Stimulated activated CD4-positive, alpha-beta T cell treated with anti-CD3 and anti-CD28 coated beads, TNF-alpha, amount 100 ng/mL, for 4 hours (primary cell): ENCODE results near the gene INAVA.

Source experiments
- DNase-seq, 3 experiments: peaks; one replicate each; pipeline ENCODE4 v3.0.0-alpha.2; 2020; ENCODE audit warnings: low read depth in 3 of 3

INAVA gene, protein sequence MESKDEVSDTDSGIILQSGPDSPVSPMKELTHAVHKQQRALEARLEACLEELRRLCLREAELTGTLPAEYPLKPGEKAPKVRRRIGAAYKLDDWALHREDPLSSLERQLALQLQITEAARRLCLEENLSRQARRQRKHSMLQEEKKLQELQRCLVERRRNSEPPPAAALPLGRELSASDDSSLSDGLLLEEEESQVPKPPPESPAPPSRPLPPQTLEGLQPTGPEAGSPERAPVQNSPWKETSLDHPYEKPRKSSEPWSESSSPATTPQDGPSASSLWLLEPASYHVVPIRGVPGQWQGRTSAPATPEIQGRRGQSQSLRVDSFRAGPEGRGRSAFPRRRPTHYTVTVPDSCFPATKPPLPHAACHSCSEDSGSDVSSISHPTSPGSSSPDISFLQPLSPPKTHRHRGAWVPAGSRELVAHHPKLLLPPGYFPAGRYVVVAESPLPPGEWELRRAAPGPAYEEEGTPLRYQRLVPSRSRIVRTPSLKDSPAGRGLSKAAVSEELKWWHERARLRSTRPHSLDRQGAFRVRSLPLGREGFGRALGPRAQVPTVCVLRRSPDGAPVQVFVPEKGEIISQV

DNA sequence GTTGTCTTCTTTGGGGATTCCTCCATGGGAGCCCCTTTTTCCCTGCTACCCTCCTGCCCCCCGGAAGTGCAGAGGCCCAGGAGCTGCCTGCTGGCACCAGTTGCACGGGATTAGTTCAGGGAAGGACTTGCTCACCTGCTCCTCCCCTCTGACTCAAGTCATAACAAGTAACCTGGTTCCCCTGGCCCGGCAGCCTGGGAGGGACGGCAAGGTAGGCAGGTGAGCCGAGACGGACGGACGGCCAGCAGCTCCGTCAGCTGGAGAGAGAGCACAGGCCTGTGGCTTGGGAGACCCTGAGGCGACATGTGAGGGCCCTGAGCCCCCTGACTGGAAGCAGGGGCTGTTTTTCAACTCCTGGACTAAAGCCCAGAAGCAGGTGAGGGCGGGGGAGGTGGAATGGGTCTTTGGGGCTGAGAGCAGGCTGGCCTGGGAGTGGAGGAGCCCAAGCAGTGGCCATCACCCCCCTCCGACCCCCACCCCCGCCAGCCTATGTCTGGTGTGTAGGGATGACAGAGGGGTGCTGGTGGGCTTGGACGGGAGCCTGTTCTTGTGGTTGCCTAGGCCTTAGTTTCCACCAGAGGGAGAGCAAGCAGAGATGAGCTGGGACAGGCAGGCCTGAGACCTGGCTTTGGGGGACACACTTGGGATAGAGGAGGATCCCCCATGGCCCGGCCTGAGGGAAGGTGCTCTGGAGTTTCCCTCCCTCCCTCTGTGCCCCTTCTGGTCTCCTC lies at the start of gene INAVA:
INAVA (plus strand) TSS at position 189 of the 731 bp plus-strand sequence. CDS start 3,501 bp downstream, outside the sequence.
- DNase-seq: no peak

DNA sequence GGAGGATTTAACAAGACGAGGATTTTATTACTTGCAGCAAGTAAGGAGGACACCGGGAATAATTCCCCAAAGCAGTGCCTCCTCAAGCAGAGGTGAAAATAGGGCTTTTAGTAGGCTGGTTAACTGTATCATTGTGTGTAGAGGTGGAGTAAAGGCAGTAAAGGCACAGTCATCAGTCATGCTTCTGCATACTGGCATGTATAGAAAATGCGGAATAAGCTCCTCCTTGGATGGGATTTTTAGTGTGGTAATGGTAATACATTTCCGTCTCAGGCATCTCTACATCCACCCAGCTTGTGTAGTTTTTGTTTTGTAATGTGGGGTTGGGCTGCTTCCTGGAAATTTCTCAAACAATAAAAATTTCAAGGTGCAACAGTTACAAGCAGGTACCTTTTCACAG lies 49.3 kb upstream of the INAVA start:
- no peak for DNase-seq

DNA sequence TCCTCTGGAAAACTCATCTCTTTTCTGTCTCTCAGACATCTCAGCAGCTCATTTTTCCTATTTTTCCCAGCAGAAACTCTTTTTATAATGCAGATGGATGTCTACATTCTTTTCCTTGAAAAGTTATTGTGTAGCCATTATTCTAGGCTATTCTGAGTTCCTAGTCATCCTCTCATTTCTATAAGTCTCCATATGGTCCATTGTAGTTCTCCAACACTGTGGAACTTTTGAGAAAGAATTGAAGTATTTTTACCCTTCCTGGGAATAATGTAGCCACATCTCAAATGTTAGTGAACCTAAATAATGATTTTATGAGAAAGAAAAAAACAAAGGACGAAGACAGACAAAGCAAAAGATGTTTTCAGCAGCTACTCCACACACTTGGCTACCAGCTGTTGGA lies 48.3 kb upstream of the INAVA start:
- DNase-seq: no peak

DNA sequence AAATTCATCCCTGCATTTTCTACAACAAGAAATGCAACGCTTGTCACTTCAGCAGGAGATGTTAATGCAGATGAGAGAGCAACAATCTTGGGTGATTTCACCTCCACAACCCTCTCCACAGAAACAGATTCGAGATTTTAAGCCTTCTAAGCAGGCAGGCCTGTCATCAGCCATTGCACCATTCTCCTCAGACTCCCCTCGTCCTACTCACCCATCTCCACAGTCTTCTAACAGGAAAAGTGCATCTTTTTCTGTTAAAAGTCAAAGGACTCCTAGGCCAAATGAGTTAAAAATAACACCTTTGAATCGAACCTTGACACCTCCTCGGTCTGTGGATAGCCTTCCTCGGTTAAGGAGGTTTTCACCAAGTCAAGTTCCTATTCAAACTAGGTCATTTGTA lies 45.3 kb upstream of the INAVA start:
- DNase-seq: no peak

DNA sequence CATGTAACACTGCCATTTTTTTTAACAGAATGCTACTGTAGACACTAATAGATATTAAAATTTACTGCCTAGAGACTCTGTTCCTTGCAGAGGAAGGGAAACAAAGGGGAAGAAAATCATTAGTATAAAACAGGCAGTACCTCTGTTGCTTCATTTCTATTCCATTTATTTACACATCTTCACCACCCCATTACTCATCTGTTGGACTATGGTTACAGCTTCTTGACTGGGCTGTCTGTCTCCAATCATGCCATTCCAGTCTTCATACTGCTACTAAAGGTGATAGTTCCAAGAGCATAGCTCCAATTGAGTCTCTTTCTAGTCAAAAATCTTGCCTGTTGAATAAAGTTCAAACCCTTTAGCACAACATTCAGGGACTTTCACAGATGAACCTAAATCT lies 44.1 kb upstream of the INAVA start:
- DNase-seq: no peak

DNA sequence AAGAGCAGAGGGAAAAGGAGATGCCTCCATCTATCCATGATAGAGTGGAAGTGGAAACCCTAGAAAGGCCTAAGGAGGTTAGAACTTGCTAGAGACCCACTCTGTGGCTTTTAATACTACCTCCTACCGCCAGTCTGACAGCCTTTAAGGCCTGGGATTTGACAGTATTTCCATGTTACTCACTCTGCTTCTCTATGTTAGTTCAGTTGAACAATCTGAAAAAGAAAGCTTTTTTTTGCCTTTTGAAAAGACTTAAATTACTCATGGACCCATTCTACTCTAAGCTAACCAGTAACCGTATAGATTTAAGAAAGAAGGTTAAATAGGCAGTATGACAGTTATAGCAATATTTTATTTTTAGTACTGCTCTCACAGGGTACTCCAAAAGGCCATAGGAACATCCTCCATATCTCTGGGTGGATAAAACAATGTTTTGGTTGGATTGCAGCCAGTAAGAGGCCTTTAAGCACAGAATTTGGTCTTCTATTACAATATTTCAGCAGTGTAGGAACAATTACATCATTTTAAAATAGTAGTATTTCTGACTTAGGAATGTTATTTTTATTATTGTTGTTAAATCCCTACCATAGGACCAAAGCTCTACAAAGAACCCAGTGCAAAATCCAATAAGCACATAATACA lies 37.9 kb upstream of the INAVA start:
- DNase-seq: no peak

DNA sequence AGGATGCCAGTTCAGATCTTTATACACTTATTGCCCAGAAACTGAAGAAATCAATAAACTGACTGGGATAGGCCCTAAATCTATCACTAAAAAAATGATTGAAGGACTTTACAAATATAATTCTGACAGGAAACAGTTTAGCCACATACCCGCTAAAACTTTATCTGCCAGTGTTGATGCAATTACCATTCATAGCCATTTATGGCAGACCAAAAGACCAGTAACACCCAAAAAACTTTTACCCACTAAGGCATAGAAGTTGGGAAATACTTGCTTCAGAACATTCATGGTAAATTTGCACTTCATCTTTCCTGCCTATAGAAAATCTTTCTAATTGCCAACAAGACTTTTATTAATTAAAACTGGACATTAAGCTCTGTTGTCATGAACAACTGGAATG lies 36.9 kb upstream of the INAVA start:
- no peak for DNase-seq

DNA sequence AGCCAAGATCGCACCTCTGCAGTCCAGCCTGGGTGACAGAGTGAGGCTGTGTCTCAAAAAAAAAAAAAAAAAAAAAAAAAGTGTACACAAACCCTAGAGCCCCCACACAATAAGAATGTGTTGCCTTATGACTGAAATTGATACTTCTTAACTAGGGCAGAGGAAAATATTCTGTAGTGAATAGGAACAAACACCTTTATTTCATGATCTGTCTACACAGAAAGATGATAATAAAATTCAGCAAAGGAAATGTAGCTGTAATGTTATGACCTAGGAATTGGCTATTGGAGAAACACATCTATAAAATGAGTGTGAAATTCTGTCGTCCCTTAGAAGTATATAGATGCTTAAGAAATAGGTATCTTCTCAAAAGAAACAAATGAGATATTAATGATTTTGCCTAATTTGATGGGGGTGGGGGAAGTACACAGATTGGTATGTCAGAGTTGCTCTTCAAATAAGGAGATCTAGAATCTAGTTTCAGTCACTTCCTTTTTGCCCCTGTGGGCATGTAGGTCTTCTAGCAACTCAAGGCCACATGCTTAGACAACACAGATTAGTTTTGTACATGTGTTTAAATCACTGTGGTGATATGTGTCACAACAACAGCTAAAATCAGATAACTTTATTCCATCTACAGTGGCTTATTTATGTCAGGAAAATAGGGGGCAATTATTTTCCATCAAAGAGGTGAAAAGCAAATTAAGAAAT lies 32.6 kb upstream of the INAVA start:
- DNase-seq: no peak

DNA sequence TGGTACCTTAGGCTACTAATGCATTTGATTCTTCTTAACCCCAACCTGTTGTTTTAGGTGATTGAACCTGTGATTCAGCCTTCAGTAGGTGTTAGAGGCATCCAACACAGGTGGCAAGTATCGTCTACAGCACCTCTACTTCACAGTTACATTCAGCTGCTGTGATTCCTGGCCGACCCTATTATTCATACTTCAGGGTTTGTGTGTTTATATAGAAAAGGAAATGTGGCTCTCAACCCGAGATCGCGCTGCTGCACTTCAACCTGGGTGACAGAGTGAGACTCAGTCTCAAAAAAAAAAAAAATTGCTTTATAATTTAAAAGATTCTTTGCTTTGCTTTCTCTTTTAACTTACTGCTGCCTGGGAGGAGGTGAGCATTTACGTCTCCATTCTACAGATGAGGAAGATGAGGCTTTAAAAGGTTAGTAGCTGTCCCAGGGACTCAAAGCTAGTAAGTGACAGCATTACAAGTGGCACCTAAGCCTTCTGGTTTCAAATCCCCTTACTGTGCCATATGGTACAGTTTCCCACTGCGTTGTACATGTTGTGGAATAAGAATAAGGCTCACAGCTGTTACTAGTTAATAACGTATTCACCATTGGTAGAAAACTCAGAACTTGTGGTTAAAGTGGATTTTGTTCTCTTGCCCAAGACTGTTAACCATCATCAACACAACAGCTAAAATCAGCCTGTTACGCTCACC lies 31.8 kb upstream of the INAVA start:
- DNase-seq: no peak

DNA sequence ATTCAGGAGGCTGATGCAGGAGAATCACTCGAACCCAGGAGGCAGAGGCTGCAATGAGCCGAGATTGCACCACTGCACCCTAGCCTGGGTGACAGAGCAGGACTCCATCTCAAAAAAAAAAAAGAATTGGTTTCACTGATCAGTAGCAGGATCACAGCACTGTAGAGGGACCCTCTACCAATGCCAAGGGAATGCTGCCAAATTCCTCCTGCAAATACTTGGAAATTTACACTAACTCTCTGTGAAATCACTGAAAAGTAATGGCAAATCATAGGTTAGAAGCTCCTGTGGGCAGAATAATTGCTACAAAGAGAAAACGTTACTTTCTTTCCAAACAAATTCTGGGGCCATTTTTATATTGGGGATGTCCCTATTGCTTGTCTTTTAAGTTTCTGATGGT lies 28.6 kb upstream of the INAVA start:
- no peak for DNase-seq

DNA sequence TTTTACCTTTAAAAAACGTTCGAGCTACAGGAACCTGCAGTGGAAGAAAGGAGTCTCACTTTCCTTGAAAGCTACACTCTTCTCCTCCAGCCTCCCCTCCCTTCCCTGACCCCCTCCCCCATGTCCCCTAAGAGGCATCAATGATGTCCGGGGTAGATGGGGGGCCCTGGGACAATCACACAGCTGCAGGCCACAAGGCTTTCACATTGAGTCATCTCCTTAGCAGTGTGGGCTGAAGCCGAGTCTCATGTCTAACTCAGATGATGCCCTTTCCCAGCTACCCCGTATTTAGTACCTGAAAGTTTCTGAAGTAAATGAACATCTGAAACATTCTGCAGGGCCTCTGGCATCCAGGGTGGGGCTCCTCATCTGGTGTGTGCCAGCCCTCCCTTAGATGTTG lies 28.2 kb upstream of the INAVA start:
- DNase-seq: no peak

DNA sequence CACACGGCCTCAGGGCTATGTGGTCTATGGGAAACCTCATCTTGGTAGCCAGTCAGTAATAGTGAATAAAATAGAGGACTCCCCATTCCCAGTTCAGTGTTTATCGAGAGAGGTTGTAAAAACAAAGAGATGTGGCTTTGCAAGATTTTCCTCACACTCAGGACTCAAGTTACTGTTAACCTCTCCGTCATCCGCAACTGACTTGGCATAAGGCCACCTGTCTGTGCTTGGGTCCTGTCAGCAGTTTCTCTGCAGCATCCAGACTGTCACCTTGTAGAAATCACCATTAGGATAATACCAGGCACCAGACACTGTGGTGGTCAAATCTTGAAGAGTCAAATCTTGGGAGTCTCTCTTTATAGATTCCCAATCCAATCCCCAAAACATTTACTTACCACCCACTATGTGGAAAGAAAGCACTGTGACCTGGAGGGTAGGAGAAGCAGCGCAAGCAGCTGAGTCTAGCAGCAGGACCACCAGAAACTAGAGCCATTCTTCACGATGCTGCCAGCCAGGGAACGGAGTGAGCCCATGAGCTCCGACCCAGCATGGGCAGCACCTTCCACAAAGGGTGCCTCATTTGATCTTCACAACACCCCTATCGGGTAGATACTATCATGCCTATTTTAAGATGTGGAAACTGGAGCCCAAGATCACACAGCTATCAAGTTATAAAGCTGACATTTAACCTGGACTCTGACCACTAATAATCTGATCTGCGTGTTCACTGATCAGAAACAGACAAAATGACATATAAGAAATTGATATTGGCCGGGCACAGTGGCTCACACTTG lies 27.5 kb upstream of the INAVA start:
- DNase-seq: no peak

DNA sequence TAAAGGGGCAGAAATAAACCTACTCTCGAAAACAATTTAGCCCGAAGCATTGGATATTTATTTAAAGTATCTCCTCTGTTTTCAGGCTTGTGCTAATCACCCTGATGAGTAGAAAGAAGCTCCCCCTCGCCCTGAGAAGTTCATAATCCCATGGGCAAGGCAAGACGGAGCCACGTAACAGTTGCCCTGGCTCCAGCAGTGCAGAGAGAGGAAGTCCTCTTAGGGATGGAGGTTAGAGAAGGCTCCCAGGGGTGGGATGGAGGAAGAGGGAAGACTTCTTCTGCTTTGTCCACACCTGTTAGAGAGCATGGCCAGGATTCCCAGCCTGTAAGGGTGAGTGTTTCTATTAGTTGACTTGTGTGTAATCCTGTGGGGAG lies 25.3 kb upstream of the INAVA start:
- no peak for DNase-seq

DNA sequence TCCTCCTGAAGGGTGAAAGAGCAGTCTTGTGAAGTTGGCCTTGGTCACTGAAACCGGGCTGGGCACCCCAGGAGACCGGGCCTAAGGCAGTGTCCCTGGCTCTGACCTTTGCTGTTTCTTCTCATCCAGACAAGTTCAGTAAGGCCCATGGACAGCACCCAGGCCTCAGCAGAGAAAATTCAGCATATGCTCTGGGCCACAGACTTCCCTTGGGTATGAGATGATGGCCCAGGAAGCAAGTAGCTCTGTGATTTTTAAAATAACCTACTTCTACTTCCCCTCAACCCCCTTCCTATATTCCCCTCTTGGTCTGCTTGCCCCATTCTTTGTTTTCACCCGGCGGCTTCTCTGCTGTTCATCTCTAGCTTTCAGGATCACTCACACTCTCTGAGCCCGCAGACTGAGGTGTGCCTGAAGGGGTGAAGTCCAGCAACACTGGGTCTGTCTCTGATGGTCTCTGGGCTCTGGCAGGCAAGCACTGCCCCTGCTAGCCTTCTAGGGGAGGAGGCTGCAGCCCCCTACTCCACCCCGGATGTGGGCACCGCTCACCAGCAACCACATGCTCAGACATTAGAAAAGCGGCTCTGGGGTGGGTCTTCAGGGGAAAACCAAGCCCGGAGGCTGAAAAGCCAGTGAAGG lies 24.8 kb upstream of the INAVA start:
- no peak for DNase-seq

DNA sequence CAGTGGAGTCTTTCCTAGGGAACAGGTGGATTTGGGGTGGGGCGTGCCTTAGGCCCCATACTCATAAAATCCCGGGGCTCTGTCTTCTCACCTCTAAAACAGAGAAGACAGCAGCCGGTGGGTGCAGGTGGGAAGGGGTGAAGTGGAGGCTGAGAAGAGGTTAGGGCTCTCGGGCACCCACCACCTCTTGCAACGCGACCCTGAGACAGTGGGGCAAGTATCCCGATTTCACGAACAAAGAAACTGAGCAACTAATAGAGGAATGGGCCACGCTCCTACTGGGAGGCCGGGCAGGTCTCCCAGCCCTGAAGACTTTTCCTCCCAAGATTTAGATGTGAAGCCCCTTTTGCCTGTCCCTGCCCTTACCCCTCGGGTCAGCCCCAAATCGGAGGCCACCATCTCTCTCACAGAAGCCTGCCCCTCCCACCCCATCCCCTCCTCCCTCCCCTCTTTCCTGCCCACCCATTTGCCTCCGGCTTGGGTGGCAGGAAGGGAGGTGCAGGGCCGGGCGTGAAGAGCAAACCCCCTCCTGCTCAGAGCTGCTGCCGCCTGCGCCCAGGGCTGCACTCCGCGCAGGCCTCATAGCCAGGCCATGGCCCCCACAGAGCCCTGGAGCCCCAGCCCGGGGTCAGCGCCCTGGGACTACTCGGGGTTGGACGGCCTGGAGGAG lies 22.1 kb upstream of the INAVA start, which contains the start of gene GPR25:
GPR25 (plus strand) TSS at position 536 of the 670 bp plus-strand sequence; CDS start at position 593, 57 bp downstream.
- no peak for DNase-seq

DNA sequence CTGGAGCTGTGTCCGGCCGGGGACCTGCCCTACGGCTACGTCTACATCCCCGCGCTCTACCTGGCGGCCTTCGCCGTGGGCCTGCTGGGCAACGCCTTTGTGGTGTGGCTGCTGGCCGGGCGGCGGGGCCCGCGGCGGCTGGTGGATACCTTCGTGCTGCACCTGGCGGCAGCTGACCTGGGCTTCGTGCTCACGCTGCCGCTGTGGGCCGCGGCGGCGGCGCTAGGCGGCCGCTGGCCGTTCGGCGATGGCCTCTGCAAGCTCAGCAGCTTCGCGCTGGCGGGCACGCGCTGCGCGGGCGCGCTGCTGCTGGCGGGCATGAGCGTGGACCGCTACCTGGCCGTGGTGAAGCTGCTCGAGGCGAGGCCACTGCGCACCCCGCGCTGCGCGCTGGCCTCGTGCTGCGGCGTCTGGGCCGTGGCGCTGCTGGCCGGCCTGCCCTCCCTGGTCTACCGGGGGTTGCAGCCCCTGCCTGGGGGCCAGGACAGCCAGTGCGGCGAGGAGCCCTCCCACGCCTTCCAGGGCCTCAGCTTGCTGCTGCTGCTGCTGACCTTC lies 21.5 kb upstream of the INAVA start:
- DNase-seq: no peak

DNA sequence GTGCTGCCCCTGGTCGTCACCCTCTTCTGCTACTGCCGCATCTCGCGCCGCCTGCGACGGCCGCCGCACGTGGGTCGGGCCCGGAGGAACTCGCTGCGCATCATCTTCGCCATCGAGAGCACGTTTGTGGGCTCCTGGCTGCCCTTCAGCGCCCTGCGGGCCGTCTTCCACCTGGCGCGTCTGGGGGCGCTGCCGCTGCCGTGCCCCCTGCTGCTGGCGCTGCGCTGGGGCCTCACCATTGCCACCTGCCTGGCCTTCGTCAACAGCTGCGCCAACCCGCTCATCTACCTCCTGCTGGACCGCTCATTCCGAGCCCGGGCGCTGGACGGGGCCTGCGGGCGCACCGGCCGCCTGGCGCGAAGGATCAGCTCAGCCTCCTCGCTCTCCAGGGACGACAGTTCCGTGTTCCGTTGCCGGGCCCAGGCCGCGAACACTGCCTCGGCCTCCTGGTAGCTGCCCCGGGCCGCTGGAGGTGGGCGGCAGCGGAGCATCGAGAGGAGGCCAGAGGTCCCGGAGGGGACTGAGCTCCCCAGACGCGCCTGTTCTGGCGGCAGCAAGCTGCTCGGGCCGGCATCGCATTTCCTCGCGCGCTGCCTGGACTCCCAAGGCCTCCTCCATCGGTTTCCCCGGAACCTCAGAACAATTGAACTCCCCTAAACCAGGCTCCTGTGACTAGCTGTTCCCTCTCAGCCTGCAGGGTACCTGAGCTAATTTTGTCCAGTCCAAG lies 20.9 kb upstream of the INAVA start:
- DNase-seq: no peak

DNA sequence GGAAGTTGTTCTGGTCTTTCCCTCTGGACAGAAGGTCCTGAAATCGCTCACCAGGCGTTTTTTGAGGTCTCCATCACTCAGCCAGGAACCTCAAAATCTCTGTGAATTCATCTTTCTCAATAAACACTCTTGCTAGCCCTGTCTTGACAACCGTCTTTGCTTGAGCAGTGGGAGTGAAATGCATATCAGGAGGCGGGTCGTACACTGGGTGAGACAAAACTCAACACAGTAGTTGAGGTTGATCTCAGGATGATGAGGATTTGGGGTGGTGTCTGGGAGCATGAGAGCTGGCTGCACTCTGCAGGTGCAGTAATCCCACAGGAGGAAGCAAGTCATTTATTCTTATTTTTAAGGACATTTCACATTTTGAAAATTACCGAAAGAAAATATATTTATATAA lies 20.0 kb upstream of the INAVA start:
- no peak for DNase-seq
